WTC11 (cell line): ENCODE data around the gene GOLT1B.

Source experiments
- NFE2L1 ChIP-seq: sonication (generic); formaldehyde crosslinking; IDR thresholded peaks from 2 replicates; pipeline ENCODE4 v1.8.1; 2023; ENCODE audit warnings: missing genetic modification reagents
- TF ChIP-seq, protein P1 (sequence below): sonication (generic); formaldehyde crosslinking; IDR thresholded peaks from 2 replicates; pipeline ENCODE4 v1.8.1; 2023; ENCODE audit warnings: mild to moderate bottlenecking, missing genetic modification reagents
- TF ChIP-seq, protein P2 (sequence below): sonication (generic); formaldehyde crosslinking; IDR thresholded peaks from 2 replicates; pipeline ENCODE4 v1.8.1; 2022; ENCODE audit warnings: mild to moderate bottlenecking, moderate library complexity, missing genetic modification reagents
- TF ChIP-seq, protein P3 (sequence below): sonication (generic); formaldehyde crosslinking; IDR thresholded peaks from 2 replicates; pipeline ENCODE4 v1.8.1; 2022; ENCODE audit warnings: low read depth, missing genetic modification reagents, borderline replicate concordance
- TF ChIP-seq, protein P4 (sequence below): fragments of 200-600 bp; IDR thresholded peaks from 2 replicates; pipeline ENCODE4 v1.8.0; 2022; ENCODE audit warnings: antibody characterized with exemption
- TF ChIP-seq, protein P5 (sequence below): sonication (generic); formaldehyde crosslinking; IDR thresholded peaks from 2 replicates; pipeline ENCODE4 v1.8.0; 2022; ENCODE audit warnings: mild to moderate bottlenecking, missing genetic modification reagents

DNA sequence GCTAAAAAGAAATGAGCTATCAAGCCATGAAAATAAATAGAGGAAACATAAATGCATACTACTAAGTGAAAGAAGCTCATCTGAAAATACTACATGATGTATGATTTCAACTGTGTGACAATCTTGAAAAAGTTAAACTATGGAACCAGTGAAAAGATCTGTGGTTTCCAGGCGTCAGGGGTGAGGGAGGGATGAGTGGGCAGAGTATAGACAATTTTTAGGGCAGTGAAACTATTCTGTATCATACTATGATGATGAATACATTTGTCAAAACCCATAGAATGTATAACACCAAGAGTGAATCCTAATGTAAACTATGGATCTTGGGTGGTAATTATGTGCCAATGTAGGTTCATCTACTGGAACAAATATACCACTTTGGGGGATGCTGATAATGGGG is 45.8 kb downstream of the GOLT1B start:
- TF ChIP-seq, protein P1, sequence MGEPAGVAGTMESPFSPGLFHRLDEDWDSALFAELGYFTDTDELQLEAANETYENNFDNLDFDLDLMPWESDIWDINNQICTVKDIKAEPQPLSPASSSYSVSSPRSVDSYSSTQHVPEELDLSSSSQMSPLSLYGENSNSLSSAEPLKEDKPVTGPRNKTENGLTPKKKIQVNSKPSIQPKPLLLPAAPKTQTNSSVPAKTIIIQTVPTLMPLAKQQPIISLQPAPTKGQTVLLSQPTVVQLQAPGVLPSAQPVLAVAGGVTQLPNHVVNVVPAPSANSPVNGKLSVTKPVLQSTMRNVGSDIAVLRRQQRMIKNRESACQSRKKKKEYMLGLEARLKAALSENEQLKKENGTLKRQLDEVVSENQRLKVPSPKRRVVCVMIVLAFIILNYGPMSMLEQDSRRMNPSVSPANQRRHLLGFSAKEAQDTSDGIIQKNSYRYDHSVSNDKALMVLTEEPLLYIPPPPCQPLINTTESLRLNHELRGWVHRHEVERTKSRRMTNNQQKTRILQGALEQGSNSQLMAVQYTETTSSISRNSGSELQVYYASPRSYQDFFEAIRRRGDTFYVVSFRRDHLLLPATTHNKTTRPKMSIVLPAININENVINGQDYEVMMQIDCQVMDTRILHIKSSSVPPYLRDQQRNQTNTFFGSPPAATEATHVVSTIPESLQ (CRISPR knock-in tag) = no peak
- TF ChIP-seq, protein P2, sequence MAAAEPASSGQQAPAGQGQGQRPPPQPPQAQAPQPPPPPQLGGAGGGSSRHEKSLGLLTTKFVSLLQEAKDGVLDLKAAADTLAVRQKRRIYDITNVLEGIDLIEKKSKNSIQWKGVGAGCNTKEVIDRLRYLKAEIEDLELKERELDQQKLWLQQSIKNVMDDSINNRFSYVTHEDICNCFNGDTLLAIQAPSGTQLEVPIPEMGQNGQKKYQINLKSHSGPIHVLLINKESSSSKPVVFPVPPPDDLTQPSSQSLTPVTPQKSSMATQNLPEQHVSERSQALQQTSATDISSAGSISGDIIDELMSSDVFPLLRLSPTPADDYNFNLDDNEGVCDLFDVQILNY (CRISPR knock-in tag) = no peak
- TF ChIP-seq, protein P3, sequence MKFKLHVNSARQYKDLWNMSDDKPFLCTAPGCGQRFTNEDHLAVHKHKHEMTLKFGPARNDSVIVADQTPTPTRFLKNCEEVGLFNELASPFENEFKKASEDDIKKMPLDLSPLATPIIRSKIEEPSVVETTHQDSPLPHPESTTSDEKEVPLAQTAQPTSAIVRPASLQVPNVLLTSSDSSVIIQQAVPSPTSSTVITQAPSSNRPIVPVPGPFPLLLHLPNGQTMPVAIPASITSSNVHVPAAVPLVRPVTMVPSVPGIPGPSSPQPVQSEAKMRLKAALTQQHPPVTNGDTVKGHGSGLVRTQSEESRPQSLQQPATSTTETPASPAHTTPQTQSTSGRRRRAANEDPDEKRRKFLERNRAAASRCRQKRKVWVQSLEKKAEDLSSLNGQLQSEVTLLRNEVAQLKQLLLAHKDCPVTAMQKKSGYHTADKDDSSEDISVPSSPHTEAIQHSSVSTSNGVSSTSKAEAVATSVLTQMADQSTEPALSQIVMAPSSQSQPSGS = no peak
- TF ChIP-seq, protein P4, sequence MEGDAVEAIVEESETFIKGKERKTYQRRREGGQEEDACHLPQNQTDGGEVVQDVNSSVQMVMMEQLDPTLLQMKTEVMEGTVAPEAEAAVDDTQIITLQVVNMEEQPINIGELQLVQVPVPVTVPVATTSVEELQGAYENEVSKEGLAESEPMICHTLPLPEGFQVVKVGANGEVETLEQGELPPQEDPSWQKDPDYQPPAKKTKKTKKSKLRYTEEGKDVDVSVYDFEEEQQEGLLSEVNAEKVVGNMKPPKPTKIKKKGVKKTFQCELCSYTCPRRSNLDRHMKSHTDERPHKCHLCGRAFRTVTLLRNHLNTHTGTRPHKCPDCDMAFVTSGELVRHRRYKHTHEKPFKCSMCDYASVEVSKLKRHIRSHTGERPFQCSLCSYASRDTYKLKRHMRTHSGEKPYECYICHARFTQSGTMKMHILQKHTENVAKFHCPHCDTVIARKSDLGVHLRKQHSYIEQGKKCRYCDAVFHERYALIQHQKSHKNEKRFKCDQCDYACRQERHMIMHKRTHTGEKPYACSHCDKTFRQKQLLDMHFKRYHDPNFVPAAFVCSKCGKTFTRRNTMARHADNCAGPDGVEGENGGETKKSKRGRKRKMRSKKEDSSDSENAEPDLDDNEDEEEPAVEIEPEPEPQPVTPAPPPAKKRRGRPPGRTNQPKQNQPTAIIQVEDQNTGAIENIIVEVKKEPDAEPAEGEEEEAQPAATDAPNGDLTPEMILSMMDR = no peak
- no peak for TF ChIP-seq NFE2L1 (CRISPR knock-in tag)
- TF ChIP-seq, protein P5, sequence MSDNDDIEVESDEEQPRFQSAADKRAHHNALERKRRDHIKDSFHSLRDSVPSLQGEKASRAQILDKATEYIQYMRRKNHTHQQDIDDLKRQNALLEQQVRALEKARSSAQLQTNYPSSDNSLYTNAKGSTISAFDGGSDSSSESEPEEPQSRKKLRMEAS (CRISPR knock-in tag) = no peak
